Trophoblast cell (in vitro differentiated cells and primary cell): ENCODE data around the gene NOP9.

Source experiments
- DNase-seq, 2 donors: peaks; one replicate each; pipeline ENCODE4 v3.0.0-alpha.2; 2016
- H2AFZ ChIP-seq: 2 replicates; pipeline ENCODE4 v1.6.1; 2013; ENCODE audit warnings: low read length, moderate library complexity, mild to moderate bottlenecking; ENCODE audit not compliant: insufficient read depth, poor library complexity
- H2AK5ac ChIP-seq: 2 replicates; pipeline ENCODE4 v1.6.1; 2013; ENCODE audit warnings: mild to moderate bottlenecking, low read length
- H2BK120ac ChIP-seq: 2 replicates; pipeline ENCODE4 v1.6.1; 2013; ENCODE audit warnings: low read length, mild to moderate bottlenecking, moderate library complexity; ENCODE audit not compliant: insufficient read depth, poor library complexity
- H2BK12ac ChIP-seq: 2 replicates; pipeline ENCODE4 v1.6.1; 2013; ENCODE audit warnings: mild to moderate bottlenecking, low read length, moderate library complexity
- H2BK5ac ChIP-seq: 2 replicates; pipeline ENCODE4 v1.6.1; 2013; ENCODE audit warnings: low read length, low read depth, moderate library complexity, mild to moderate bottlenecking; ENCODE audit not compliant: poor library complexity
- H3K14ac ChIP-seq: 2 replicates; pipeline ENCODE4 v1.6.1; 2013; ENCODE audit warnings: mild to moderate bottlenecking, low read length
- H3K18ac ChIP-seq: 2 replicates; pipeline ENCODE4 v1.6.1; 2013; ENCODE audit warnings: mild to moderate bottlenecking, low read length
- H3K23ac ChIP-seq: 2 replicates; pipeline ENCODE4 v1.6.1; 2013; ENCODE audit warnings: low read length
- H3K27ac ChIP-seq: 2 replicates; pipeline ENCODE4 v1.5.1; 2013; ENCODE audit warnings: low read depth, mild to moderate bottlenecking, inconsistent platforms, low read length, moderate library complexity
- H3K27me3 ChIP-seq: 2 replicates; pipeline ENCODE4 v1.6.1; 2013; ENCODE audit warnings: inconsistent platforms, mild to moderate bottlenecking, low read length, moderate library complexity; ENCODE audit not compliant: insufficient read depth
- H3K36me3 ChIP-seq, 2 experiments: 1 replicate in 1 of 2; 2 replicates in 1 of 2; pipeline ENCODE4 v1.6.1; 2013; ENCODE audit warnings: low read length in 2 of 2, mild to moderate bottlenecking in 2 of 2, moderate library complexity in 1 of 2; ENCODE audit not compliant: insufficient read depth in 2 of 2, control insufficient read depth in 1 of 2
- H3K4ac ChIP-seq: 2 replicates; pipeline ENCODE4 v1.6.1; 2013; ENCODE audit warnings: low read depth, mild to moderate bottlenecking, low read length, moderate library complexity
- H3K4me1 ChIP-seq, 2 experiments: 1 replicate in 1 of 2; 2 replicates in 1 of 2; pipeline ENCODE4 v1.6.1; 2013; ENCODE audit warnings: low read length in 2 of 2, mild to moderate bottlenecking in 2 of 2, moderate library complexity in 1 of 2; ENCODE audit not compliant: insufficient read depth in 2 of 2, control insufficient read depth in 1 of 2
- H3K4me2 ChIP-seq: 2 replicates; pipeline ENCODE4 v1.6.1; 2013; ENCODE audit warnings: inconsistent platforms, mild to moderate bottlenecking, low read length, moderate library complexity
- H3K4me3 ChIP-seq: 2 replicates; pipeline ENCODE4 v1.5.1; 2013; ENCODE audit warnings: mild to moderate bottlenecking, low read depth, low read length, inconsistent platforms
- H3K79me1 ChIP-seq: one replicate; pipeline ENCODE4 v1.6.1; 2013; ENCODE audit warnings: low read length
- H3K79me2 ChIP-seq: 2 replicates; pipeline ENCODE4 v1.6.1; 2013; ENCODE audit warnings: low read length, mild to moderate bottlenecking; ENCODE audit not compliant: control insufficient read depth, insufficient read depth, poor library complexity
- H3K9ac ChIP-seq: 2 replicates; pipeline ENCODE4 v1.6.1; 2013; ENCODE audit warnings: mild to moderate bottlenecking, low read length
- H3K9me3 ChIP-seq: 2 replicates; pipeline ENCODE4 v1.6.1; 2013; ENCODE audit warnings: low read depth, mild to moderate bottlenecking, control low read depth, inconsistent platforms, low read length; ENCODE audit not compliant: insufficient read depth
- H4K12ac ChIP-seq: 2 replicates; pipeline ENCODE4 v1.6.1; 2013; ENCODE audit warnings: low read depth, mild to moderate bottlenecking, low read length, moderate library complexity
- H4K8ac ChIP-seq: 2 replicates; pipeline ENCODE4 v1.6.1; 2013; ENCODE audit warnings: low read depth, mild to moderate bottlenecking, low read length, moderate library complexity
- H4K91ac ChIP-seq: one replicate; pipeline ENCODE4 v1.6.1; 2013; ENCODE audit warnings: low read depth, mild to moderate bottlenecking, low read length, moderate library complexity
- WGBS: extraction: QIAGEN DNeasy Blood & Tissue Kit; methylation state at CpG from one replicate; pipeline ENCODE4 v1.1.7; 2013; ENCODE audit warnings: missing lambda C conversion rate; ENCODE audit not compliant: insufficient read length, insufficient coverage; ENCODE audit errors: extremely low coverage; 5-methylcytosine and 5-hydroxymethylcytosine counted together

NOP9 gene

DNA sequence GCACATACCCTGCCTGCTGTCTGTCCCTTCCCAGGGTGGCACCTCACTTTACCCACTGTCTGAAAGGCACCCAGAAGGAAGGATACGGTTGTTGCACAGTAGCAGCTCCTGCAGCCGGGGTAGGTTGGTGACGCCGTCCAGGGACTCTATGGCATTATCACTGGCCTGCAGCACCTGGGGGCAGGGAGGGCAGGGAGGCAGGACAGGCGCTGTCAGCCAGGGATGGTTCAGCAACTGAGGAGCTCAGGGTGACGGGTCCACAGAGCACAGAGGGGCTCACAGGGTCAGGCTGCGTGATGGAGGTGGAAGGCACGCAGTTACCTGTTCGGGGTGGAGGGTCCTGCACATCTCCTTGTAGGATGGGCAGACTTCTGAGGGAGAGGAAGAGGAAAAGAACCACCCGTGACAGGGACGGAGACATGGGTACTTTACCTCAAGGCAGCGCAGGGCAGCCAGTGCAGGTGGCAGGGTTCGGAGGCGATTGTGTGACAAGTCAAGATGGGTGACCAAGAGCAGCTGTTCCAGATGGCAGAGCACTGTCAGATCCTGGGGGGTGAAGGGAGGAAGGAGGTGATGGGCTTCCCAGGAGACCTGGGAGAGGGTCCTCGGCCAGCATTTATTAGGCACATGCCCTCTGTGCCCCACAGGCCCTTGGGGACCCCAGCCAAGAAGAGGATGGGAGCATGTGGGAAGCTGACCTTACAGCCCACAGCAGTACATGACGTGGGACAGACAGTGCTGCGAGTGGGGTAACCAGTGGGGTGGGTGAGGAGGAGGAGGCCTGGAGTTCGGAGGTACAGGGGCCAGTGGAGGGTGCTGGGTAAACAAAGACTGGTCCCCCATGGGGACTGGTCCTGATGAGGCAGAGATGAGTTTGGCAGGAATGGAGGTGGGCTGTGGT is 33.1 kb upstream of the NOP9 start:
- Histone ChIP-seq H2BK5ac (no peak overlapping the region), H3K79me2 (peaks cover 12% of the 10 kb centered on the region), H3K4me1 (peaks cover 35 to 36% of the 10 kb centered on the region in 2 experiments), H3K23ac (no peak overlapping the region), H3K9me3 (no peaks in the 10 kb centered on the region), H3K27me3 (no peaks in the 10 kb centered on the region), H3K9ac (no peak overlapping the region), H3K4ac (no peak overlapping the region), H3K18ac (no peak overlapping the region), H3K79me1 (peaks cover 37% of the 10 kb centered on the region), H3K14ac (no peak overlapping the region), H2BK12ac (no peak overlapping the region), H4K91ac (peak overlapping the region; percentile 7), H3K4me3 (no peak overlapping the region), H3K27ac (no peak overlapping the region), H4K12ac (no peak overlapping the region), H3K36me3 (peaks cover 30 to 40% of the 10 kb centered on the region in 2 experiments), H4K8ac (no peak overlapping the region), H2AFZ (no peak overlapping the region), H3K4me2 (no peak overlapping the region), H2AK5ac (peak overlapping the region; percentile 2), H2BK120ac (no peak overlapping the region)
- no peak for DNase-seq
- no CpG with 5 or more reads among the region's 18 CpGs for WGBS

GRCh38 chr14:24267516-24267915 is 32.1 kb upstream of the NOP9 start:
- no peak overlapping the region for H2BK12ac ChIP-seq
- peaks cover 9% of the 10 kb centered on the region for H3K79me2 ChIP-seq
- no peak overlapping the region for H3K23ac ChIP-seq
- H3K4me3 ChIP-seq = no peak overlapping the region
- H2AK5ac ChIP-seq = no peak overlapping the region
- no peak overlapping the region for H3K14ac ChIP-seq
- peaks cover 30 to 40% of the 10 kb centered on the region in 2 experiments for H3K36me3 ChIP-seq
- H3K79me1 ChIP-seq = peaks cover 30% of the 10 kb centered on the region
- H2AFZ ChIP-seq = no peak overlapping the region
- peaks cover 28 to 30% of the 10 kb centered on the region in 2 experiments for H3K4me1 ChIP-seq
- H3K4ac ChIP-seq = no peak overlapping the region
- H2BK120ac ChIP-seq = no peak overlapping the region
- H4K12ac ChIP-seq = no peak overlapping the region
- no peak overlapping the region for H3K9ac ChIP-seq
- H3K27me3 ChIP-seq = no peaks in the 10 kb centered on the region
- peak in 1 of 2 donors; percentile 40 for DNase-seq
- no peak overlapping the region for H4K8ac ChIP-seq
- H4K91ac ChIP-seq = no peak overlapping the region
- no CpG with 5 or more reads among the region's 9 CpGs for WGBS
- H3K18ac ChIP-seq = no peak overlapping the region
- no peak overlapping the region for H3K4me2 ChIP-seq
- H3K27ac ChIP-seq = no peak overlapping the region
- H2BK5ac ChIP-seq = no peak overlapping the region
- no peaks in the 10 kb centered on the region for H3K9me3 ChIP-seq

- H3K36me3 ChIP-seq = peaks cover 30 to 40% of the 10 kb centered on the region in 2 experiments
- no peak overlapping the region for H2BK120ac ChIP-seq
- no peak overlapping the region for H3K23ac ChIP-seq
- H3K79me1 ChIP-seq = peaks cover 23% of the 10 kb centered on the region
- no peaks in the 10 kb centered on the region for H3K9me3 ChIP-seq
- no CpG with 5 or more reads among the region's 9 CpGs for WGBS
- no peak overlapping the region for H2AFZ ChIP-seq
- H3K79me2 ChIP-seq = peaks cover 5% of the 10 kb centered on the region
- no peak overlapping the region for H2AK5ac ChIP-seq
- H4K8ac ChIP-seq = no peak overlapping the region
- no peak overlapping the region for H2BK5ac ChIP-seq
- no peak for DNase-seq
- H3K4me3 ChIP-seq = no peak overlapping the region
- H3K4ac ChIP-seq = no peak overlapping the region
- no peak overlapping the region for H3K9ac ChIP-seq
- no peaks in the 10 kb centered on the region for H3K27me3 ChIP-seq
- H3K4me2 ChIP-seq = no peak overlapping the region
- no peak overlapping the region for H3K14ac ChIP-seq
- H4K91ac ChIP-seq = no peak overlapping the region
- no peak overlapping the region for H3K18ac ChIP-seq
- H3K27ac ChIP-seq = no peak overlapping the region
- H4K12ac ChIP-seq = no peak overlapping the region
- peaks cover 21 to 23% of the 10 kb centered on the region in 2 experiments for H3K4me1 ChIP-seq
- H2BK12ac ChIP-seq = no peak overlapping the region
These were observed 31.4 kb upstream of the NOP9 start for GRCh38 chr14:24268225-24268624.

GRCh38 chr14:24269368-24269767 is 30.3 kb upstream of the NOP9 start:
- peaks cover 13% of the 10 kb centered on the region for H3K79me1 ChIP-seq
- no peak overlapping the region for H2BK12ac ChIP-seq
- H3K27me3 ChIP-seq = no peaks in the 10 kb centered on the region
- no CpG with 5 or more reads among the region's 8 CpGs for WGBS
- H2AFZ ChIP-seq = no peak overlapping the region
- H3K23ac ChIP-seq = no peak overlapping the region
- no peak overlapping the region for H3K9ac ChIP-seq
- no peak overlapping the region for H4K8ac ChIP-seq
- H3K9me3 ChIP-seq = no peaks in the 10 kb centered on the region
- H4K91ac ChIP-seq = no peak overlapping the region
- H3K18ac ChIP-seq = no peak overlapping the region
- no peak overlapping the region for H2BK120ac ChIP-seq
- no peak overlapping the region for H3K4me3 ChIP-seq
- H3K36me3 ChIP-seq = peaks cover 30 to 40% of the 10 kb centered on the region in 2 experiments
- no peak overlapping the region for H2BK5ac ChIP-seq
- H4K12ac ChIP-seq = no peak overlapping the region
- H3K4me2 ChIP-seq = no peak overlapping the region
- H2AK5ac ChIP-seq = no peak overlapping the region
- H3K4ac ChIP-seq = no peak overlapping the region
- H3K79me2 ChIP-seq = peaks cover 4% of the 10 kb centered on the region
- peaks cover 11 to 16% of the 10 kb centered on the region in 2 experiments for H3K4me1 ChIP-seq
- no peak for DNase-seq
- H3K14ac ChIP-seq = no peak overlapping the region
- H3K27ac ChIP-seq = no peak overlapping the region
